ENCODE data around the gene PHLPP1. TPM values are rescaled to one million over a fixed set of nuclear protein-coding genes. Genes with fewer than 3 reads are reported as not detected.

Gene PHLPP1
- total and polyA plus RNA-seq, 9 of the 15 experiments (the other 6 are each of a cell fraction or from before 2014, with no cell fraction given), result 0.56 to 9.0 (median 4.5) TPM

DNA sequence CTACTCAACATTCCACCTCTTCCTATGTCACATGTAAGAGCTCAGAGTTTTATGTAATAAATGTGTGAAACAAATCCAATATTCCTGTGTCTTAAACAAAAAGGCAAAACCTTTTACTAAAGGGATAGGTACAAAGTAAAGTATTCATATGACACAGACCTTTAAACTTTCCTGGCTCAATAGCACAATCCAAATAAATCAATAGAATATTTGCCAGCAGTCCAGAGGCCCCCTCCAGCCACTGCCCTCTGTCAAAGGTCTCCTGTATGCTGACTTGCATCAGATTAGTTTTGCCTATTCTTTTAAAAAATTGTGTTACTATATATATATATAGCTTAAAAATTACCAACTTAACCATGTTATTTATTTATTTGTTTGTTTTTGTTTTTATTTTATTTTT, 17.7 kb upstream of the PHLPP1 start:
- Histone ChIP-seq H3K36me3 (ENCODE audit: control insufficient read depth, insufficient read depth, low read length) (no peaks in the 10 kb centered on the region), H4K20me1 (replicated peaks; ENCODE audit: control insufficient read depth, insufficient read depth, low read length) (no peaks in the 10 kb centered on the region), H3K9ac (ENCODE audit: insufficient read depth in 1 of 2, low read depth in 2 of 2, low read length in 2 of 2) (no peak overlapping the region), H3K4me3 (no peak overlapping the region), H3K4me1 (replicated peaks in 1 of 2; ENCODE audit: control insufficient read depth in 2 of 2, insufficient read depth in 2 of 2, low read length in 2 of 2) (no peaks in the 10 kb centered on the region; a peak in 1 of 5 replicates), H3K79me2 (ENCODE audit: control insufficient read depth, insufficient read depth, low read length) (no peaks in the 10 kb centered on the region), H2AFZ (ENCODE audit: low read depth, low read length) (no peak overlapping the region), H3K27ac (ENCODE audit: extremely low read depth, low read depth, low read length) (no peak overlapping the region), H3K9me3 (replicated peaks; ENCODE audit: control insufficient read depth, insufficient read depth, low read depth, low read length) (no peaks in the 10 kb centered on the region), H3K9me1 (ENCODE audit: control insufficient read depth, insufficient read depth, low read length) (no peaks in the 10 kb centered on the region), H3K27me3 (ENCODE audit: control insufficient read depth in 2 of 2, insufficient read depth in 2 of 2, low read length in 2 of 2) (no peaks in the 10 kb centered on the region; a peak in 1 of 5 replicates), H3K4me2 (ENCODE audit: insufficient read depth, low read length) (no peak overlapping the region)
- no peak for FAIRE-seq
- CTCF ChIA-PET (ENCODE audit: low intra/inter-chr PET ratio), result no interaction called here
- no peak for ATAC-seq
- in situ Hi-C loops (cut with MboI) (no loop called here), intact Hi-C loops (cut with micrococcal nuclease) (no loop called here)
- DNase-seq (ENCODE audit: extremely low read depth in 1 of 4, low spot score in 3 of 4), result no peak
- POLR2A ChIA-PET, result no interaction called here
- no TSS peak for BruUV-seq (replicated peaks)
- TF ChIP-seq, protein P1, sequence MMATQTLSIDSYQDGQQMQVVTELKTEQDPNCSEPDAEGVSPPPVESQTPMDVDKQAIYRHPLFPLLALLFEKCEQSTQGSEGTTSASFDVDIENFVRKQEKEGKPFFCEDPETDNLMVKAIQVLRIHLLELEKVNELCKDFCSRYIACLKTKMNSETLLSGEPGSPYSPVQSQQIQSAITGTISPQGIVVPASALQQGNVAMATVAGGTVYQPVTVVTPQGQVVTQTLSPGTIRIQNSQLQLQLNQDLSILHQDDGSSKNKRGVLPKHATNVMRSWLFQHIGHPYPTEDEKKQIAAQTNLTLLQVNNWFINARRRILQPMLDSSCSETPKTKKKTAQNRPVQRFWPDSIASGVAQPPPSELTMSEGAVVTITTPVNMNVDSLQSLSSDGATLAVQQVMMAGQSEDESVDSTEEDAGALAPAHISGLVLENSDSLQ (IDR thresholded peaks at IDR 0.05), result no peak
- TF ChIP-seq ZNF217 (CRISPR knock-in tag; IDR thresholded peaks at IDR 0.05) (no peak), TARDBP (IDR thresholded peaks at IDR 0.05) (no peak), ZNF280A (IDR thresholded peaks at IDR 0.05; ENCODE audit: low read depth, partially characterized antibody) (no peak), HEY1 (CRISPR knock-in tag; IDR thresholded peaks at IDR 0.05; ENCODE audit: borderline replicate concordance) (no peak), E4F1 (CRISPR knock-in tag; IDR thresholded peaks at IDR 0.05; ENCODE audit: borderline replicate concordance) (no peak), TRIM28 (IDR thresholded peaks at IDR 0.05) (no peak), KLF13 (tag; IDR thresholded peaks at IDR 0.05; ENCODE audit: borderline replicate concordance, low read depth) (no peak)
